Adrenal gland (tissue), 12 donors: ENCODE results near the gene GLOD5. TPM values are rescaled to one million over a fixed set of nuclear protein-coding genes. Genes with fewer than 3 reads are reported as not detected.

ENCODE experiments used
- DNase-seq, 7 donors: peaks; one replicate each; pipeline ENCODE4 v3.0.0-alpha.2; 2019 to 2020
- H3K27ac ChIP-seq, 5 donors: fragments of 200-600 bp; sonication (generic) in 4 of 5; 1 replicate in 3 of 5; 2 replicates in 2 of 5; pipeline versions ENCODE4 v1.5.1 to v1.8.0; 2016 to 2020; ENCODE audit warnings: mild to moderate bottlenecking in 1 of 5
- H3K27me3 ChIP-seq: fragments of 200-600 bp; 2 replicates; pipeline ENCODE4 v1.8.0; 2021
- H3K36me3 ChIP-seq, 2 donors: fragments of 200-600 bp; replicated peaks in 1 of 2; 1 replicate in 1 of 2; 2 replicates in 1 of 2; pipeline versions ENCODE4 v1.5.1 to v1.8.0; 2018 to 2022
- H3K4me1 ChIP-seq, 2 donors: fragments of 200-600 bp; replicated peaks in 1 of 2; 1 replicate in 1 of 2; 2 replicates in 1 of 2; pipeline versions ENCODE4 v1.5.1 to v1.8.0; 2018 to 2021
- H3K4me3 ChIP-seq, 4 donors: fragments of 200-600 bp; sonication (generic) in 3 of 4; one replicate each; pipeline ENCODE4 v1.5.1; 2016 to 2018
- H3K9me3 ChIP-seq, 3 donors: fragments of 200-600 bp; sonication (generic) in 1 of 3; replicated peaks in 1 of 3; 1 replicate in 2 of 3; 2 replicates in 1 of 3; pipeline versions ENCODE4 v1.5.1 to v1.8.0; 2016 to 2021
- POLR2A ChIP-seq, 2 donors: fragments of 450-650 bp; IDR thresholded peaks; one replicate each; pipeline ENCODE4 v1.6.1; 2017; ENCODE audit warnings: antibody characterized with exemption in 2 of 2, mild to moderate bottlenecking in 2 of 2, moderate library complexity in 1 of 2
- WGBS, 4 donors: extraction: QIAGEN DNeasy Blood & Tissue Kit in 2 of 4; methylation state at CpG; one replicate each; pipeline versions ENCODE4 v1.1.5 to v1.1.7; 2013 to 2017; 5-methylcytosine and 5-hydroxymethylcytosine counted together
- intact Hi-C, 2 donors: fragments of 100-400 bp; cut with DNase I; formaldehyde crosslinking; loops; one replicate each; pipeline versions ENCODE4 v1.14.1 to v1.15.0; 2022 to 2023
- polyA plus RNA-seq, 3 donors: library from polyadenylated mRNA; stranded (reverse); fragments of 200-250 nt in 2 of 3; fragments of 350-450 nt in 1 of 3; fragmentation: Illumina TruSeq in 1 of 3; extraction: RNeasy Lipid Tissue Mini Kit (QIAGEN cat#74804) in 1 of 3; gene quantifications; one replicate each; pipeline ENCODE4 v1.2.3, GENCODE V29; 2013 to 2014
- total RNA-seq, 9 donors: library from RNA; depleted of rRNA in 4 of 9; stranded (reverse); fragments of >200 nt in 4 of 9; fragments of 120-200 nt in 1 of 9; fragmentation: NEBNext Ultra II Directional in 1 of 9; extraction: Animal tissue kit (Norgen Biotek cat#: 25700) in 1 of 9; gene quantifications; one replicate each; pipeline versions ENCODE4 v1.1.0 to v1.2.4, GENCODE V29; 2013 to 2023
- TF ChIP-seq, protein P1 (sequence below), 6 experiments: fragments of 450-650 bp in 4 of 6; fragments of 200-600 bp in 2 of 6; sonication (generic) in 1 of 6; IDR thresholded peaks; 1 replicate in 5 of 6; 2 replicates in 1 of 6; pipeline versions ENCODE4 v1.5.1 to v1.8.0; 2016 to 2021; ENCODE audit warnings: antibody characterized with exemption in 6 of 6, mild to moderate bottlenecking in 2 of 6, moderate library complexity in 1 of 6
- donor health status: healthy with polysubstance abuse.
- donor health status: Bipolar disorder and iron deficiency.
- donor health status: DM: yes; HTN: yes; CAD: no.
- donor health status: DM: no; HTN: no; CAD: no.
- donor health status: DM: no; HTN: no; CAD: no.
- donor health status: DM: yes; HTN: yes; CAD: no.

The GLOD5 gene
- total and polyA plus RNA-seq, 12 donors = 0.94 TPM; not detected in 11

DNA sequence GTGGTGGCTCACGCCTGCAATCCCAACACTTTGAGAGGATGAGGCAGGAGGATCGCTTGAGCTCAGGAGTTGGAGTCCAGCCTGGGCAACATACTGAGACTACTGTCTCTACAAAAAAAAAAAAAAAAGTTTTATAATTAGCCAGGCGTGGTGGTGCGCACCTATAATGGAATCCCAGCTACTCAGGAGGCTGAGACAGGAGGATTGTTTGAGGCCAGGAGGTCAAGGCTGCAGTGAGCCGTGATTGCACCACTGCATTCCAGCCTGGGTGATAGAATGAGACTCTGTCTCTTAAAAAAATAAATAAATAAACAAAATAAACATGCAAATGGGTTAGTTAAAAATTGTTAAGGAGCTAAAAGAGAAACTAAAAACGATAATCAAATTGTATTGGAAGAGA is 7.7 kb downstream of the GLOD5 start:
- no peak overlapping the region for H3K4me3 ChIP-seq
- H3K9me3 ChIP-seq = no peaks in the 10 kb centered on the region
- no peaks in the 10 kb centered on the region for H3K4me1 ChIP-seq
- no peaks in the 10 kb centered on the region for H3K36me3 ChIP-seq
- DNase-seq = no peak
- 75 to 80% (median 78%) methylated on average over 6 of the region's 6 CpGs for WGBS, 4 donors
- TF ChIP-seq, protein P1, sequence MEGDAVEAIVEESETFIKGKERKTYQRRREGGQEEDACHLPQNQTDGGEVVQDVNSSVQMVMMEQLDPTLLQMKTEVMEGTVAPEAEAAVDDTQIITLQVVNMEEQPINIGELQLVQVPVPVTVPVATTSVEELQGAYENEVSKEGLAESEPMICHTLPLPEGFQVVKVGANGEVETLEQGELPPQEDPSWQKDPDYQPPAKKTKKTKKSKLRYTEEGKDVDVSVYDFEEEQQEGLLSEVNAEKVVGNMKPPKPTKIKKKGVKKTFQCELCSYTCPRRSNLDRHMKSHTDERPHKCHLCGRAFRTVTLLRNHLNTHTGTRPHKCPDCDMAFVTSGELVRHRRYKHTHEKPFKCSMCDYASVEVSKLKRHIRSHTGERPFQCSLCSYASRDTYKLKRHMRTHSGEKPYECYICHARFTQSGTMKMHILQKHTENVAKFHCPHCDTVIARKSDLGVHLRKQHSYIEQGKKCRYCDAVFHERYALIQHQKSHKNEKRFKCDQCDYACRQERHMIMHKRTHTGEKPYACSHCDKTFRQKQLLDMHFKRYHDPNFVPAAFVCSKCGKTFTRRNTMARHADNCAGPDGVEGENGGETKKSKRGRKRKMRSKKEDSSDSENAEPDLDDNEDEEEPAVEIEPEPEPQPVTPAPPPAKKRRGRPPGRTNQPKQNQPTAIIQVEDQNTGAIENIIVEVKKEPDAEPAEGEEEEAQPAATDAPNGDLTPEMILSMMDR (IDR thresholded peaks at IDR 0.05) = no peak
- TF ChIP-seq POLR2A (IDR thresholded peaks at IDR 0.05) = no peak
- H3K27ac ChIP-seq = no peak overlapping the region
- intact Hi-C loops = no loop called here
- peaks cover 29% of the 10 kb centered on the region for H3K27me3 ChIP-seq

DNA sequence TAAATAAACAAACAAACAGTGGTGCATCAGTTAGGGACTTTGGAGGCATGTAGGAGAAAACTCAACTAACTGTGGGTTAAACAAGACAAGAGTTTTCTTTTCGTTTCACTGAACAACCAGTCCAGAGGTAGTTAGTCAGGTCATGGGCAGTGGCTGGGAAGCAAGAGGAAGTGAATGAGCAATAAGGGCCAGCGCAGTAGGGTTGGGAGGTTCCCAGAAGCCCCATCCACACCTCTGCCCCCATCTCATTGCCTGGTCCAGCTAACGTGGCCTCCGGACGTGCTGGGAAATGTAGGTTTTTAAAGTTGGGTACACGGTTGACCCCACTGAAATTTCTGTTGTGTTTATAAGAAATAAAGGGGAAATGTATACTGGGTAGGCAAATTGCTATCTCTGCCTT is 8.7 kb downstream of the GLOD5 start:
- WGBS, 4 donors = 74 to 77% (median 75%) methylated on average over 6 of the region's 6 CpGs
- Histone ChIP-seq H3K27ac (no peak overlapping the region), H3K4me3 (no peak overlapping the region), H3K27me3 (peaks cover 29% of the 10 kb centered on the region), H3K4me1 (no peaks in the 10 kb centered on the region), H3K9me3 (no peaks in the 10 kb centered on the region), H3K36me3 (no peaks in the 10 kb centered on the region)
- DNase-seq = no peak
- TF ChIP-seq, protein P1 (IDR thresholded peaks at IDR 0.05) = no peak
- no peak for TF ChIP-seq POLR2A (IDR thresholded peaks at IDR 0.05)
- intact Hi-C loops = no loop called here

DNA sequence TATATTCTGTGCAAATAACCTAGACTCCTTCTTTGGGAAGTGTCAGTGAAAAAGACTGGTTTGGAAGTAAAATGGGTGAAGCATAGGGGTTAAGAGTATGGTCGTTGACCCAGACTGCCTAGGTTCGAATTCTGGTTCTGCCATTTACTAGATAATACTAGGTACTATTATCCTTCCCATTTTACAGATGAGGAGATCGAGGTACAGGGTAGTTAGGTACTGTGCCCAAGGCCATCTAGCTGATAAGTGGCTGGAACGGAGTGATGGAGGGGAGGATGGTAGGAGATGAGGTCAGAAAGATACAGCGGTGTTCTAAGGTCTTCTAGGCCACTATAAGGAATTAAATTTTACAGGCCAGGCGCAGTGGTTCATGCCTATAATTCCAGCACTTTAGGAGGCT is 11.1 kb downstream of the GLOD5 start:
- Histone ChIP-seq H3K4me1 (no peaks in the 10 kb centered on the region), H3K27me3 (peaks cover 22% of the 10 kb centered on the region), H3K9me3 (no peaks in the 10 kb centered on the region), H3K36me3 (no peaks in the 10 kb centered on the region), H3K4me3 (no peak overlapping the region), H3K27ac (no peak overlapping the region)
- no peak for TF ChIP-seq POLR2A (IDR thresholded peaks at IDR 0.05)
- TF ChIP-seq, protein P1 (IDR thresholded peaks at IDR 0.05) = no peak
- no peak for DNase-seq
- intact Hi-C loops = no loop called here
- WGBS, 4 donors = 76 to 80% (median 80%) methylated on average over 6 of the region's 6 CpGs

DNA sequence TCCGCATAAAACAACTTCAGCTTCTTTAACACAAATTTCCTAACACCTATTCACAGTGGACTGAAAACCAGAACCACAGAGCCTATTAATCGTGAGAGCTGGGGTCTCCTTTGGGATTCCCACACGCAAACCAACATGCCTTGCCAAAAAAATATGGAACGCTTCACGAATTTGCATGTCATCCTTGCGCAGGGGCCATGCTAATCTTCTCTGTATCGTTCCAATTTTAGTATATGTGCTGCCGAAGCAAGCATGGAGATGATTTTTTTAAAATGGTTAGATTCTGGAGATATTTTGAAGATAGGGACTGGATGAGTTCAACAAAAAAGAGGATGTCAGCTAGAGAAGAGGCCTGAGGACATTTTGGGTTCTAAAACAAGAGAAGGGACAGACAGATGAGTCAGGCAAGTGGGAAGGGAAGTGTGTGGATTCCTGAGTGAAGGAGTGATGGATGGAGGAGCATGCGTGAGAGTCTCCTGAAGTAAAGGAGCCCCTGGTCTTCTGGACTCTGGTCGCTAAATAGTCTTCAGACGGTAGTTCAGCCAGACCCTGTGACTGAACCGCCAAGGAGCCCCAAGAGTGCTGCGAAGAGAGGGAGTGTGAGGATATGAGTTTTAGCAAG is 15.4 kb downstream of the GLOD5 start:
- DNase-seq = no peak
- H3K27ac ChIP-seq = no peak overlapping the region
- no peak overlapping the region for H3K4me3 ChIP-seq
- 73 to 77% (median 75%) methylated on average over 12 to 13 of the region's 13 CpGs for WGBS, 4 donors
- no peak for TF ChIP-seq POLR2A (IDR thresholded peaks at IDR 0.05)
- TF ChIP-seq, protein P1 (IDR thresholded peaks at IDR 0.05) = no peak
- H3K4me1 ChIP-seq = no peaks in the 10 kb centered on the region
- intact Hi-C loops = no loop called here
- H3K9me3 ChIP-seq = no peaks in the 10 kb centered on the region
- H3K27me3 ChIP-seq = peaks cover 22% of the 10 kb centered on the region
- H3K36me3 ChIP-seq = no peaks in the 10 kb centered on the region
